Thymus (tissue), 14 donors: ENCODE results near the gene CGB1. TPM values are rescaled to one million over a fixed set of nuclear protein-coding genes. Genes with fewer than 3 reads are reported as not detected.
"Not testable (repeated sequence)": the region's sequence is repeated elsewhere in the genome, so short reads cannot be mapped to it uniquely, and the experiment has no call there.

Experiments
- DNase-seq, 9 donors: peaks; one replicate each; pipeline ENCODE4 v3.0.0-alpha.2; 2013; ENCODE audit warnings: low spot score in 9 of 9, low read depth in 6 of 9, missing footprints in 1 of 9
- H3K27ac ChIP-seq, 2 donors: one replicate each; pipeline ENCODE4 v1.5.1; 2013; ENCODE audit warnings: control low read depth in 1 of 2, low read depth in 1 of 2, low read length in 1 of 2, mild to moderate bottlenecking in 1 of 2, moderate library complexity in 1 of 2
- H3K27me3 ChIP-seq, 2 donors: one replicate each; pipeline ENCODE4 v1.5.1; 2013; ENCODE audit warnings: low read length in 1 of 2; ENCODE audit not compliant: control insufficient read depth in 2 of 2, insufficient read depth in 1 of 2
- H3K36me3 ChIP-seq, 2 donors: one replicate each; pipeline ENCODE4 v1.5.1; 2013; ENCODE audit warnings: low read length in 1 of 2, mild to moderate bottlenecking in 1 of 2, moderate library complexity in 1 of 2; ENCODE audit not compliant: control insufficient read depth in 2 of 2, insufficient read depth in 2 of 2
- H3K4me1 ChIP-seq, 2 donors: one replicate each; pipeline ENCODE4 v1.5.1; 2013; ENCODE audit warnings: low read length in 2 of 2; ENCODE audit not compliant: control insufficient read depth in 2 of 2, insufficient read depth in 2 of 2
- H3K4me3 ChIP-seq, 2 donors: one replicate each; pipeline ENCODE4 v1.5.1; 2013; ENCODE audit warnings: low read length in 2 of 2, control low read depth in 1 of 2, mild to moderate bottlenecking in 1 of 2
- H3K9me3 ChIP-seq, 2 donors: one replicate each; pipeline ENCODE4 v1.5.1; 2013; ENCODE audit warnings: low read length in 1 of 2, mild to moderate bottlenecking in 1 of 2; ENCODE audit not compliant: control insufficient read depth in 2 of 2, insufficient read depth in 1 of 2
- WGBS: extraction: QIAGEN DNeasy Blood & Tissue Kit; methylation state at CpG from one replicate; pipeline ENCODE4 v1.1.7; 2013; 5-methylcytosine and 5-hydroxymethylcytosine counted together
- long read RNA-seq, 10 donors: transcript quantifications; one replicate each; lab custom pipeline, GENCODE V29; 2026
- polyA plus RNA-seq: library from polyadenylated mRNA; stranded (reverse); fragments of 200-250 nt; gene quantifications from one replicate; pipeline ENCODE4 v1.2.3, GENCODE V29; 2013
- total RNA-seq: library from RNA; stranded (reverse); fragments of 120-200 nt; gene quantifications from one replicate; pipeline ENCODE4 v1.2.4, GENCODE V29; 2013
- donor health status: healthy.

Gene CGB1
- total RNA-seq = not detected
- not detected for polyA plus RNA-seq
- long read RNA-seq, donor 1 = 0 reads
- long read RNA-seq, donor 2 = 0 reads
- long read RNA-seq, donor 3 = 0 reads
- long read RNA-seq, donor 4 = 0 reads
- long read RNA-seq, donor 5 = 0 reads
- long read RNA-seq, donor 6 = 0 reads
- long read RNA-seq, donor 7 = 0 reads
- long read RNA-seq, donor 8 = 0 reads
- long read RNA-seq, donor 9 = 0 reads
- long read RNA-seq, donor 10 = 0 reads

GRCh38 chr19:49036815-49037214, at the start of gene CGB1:
TSS of gene CGB1 (minus strand) at chr19:49036895. CDS start at chr19:49036711, 184 bp downstream.
- WGBS = 64% methylated on average over 18 of the region's 18 CpGs

GRCh38 chr19:49086296-49086695, 49.6 kb upstream of the CGB1 start:
- no peak for DNase-seq
- Histone ChIP-seq H3K4me3 (peak overlapping the region; percentile 77 to 100), H3K27ac (peak overlapping the region in 1 of 2 donors; percentile 91), H3K9me3 (no peaks in the 10 kb centered on the region), H3K36me3 (peaks cover 34 to 43% of the 10 kb centered on the region in 2 donors), H3K27me3 (peaks cover 0 to 4% of the 10 kb centered on the region in 2 donors), H3K4me1 (peaks cover 9 to 24% of the 10 kb centered on the region in 2 donors)
- 71% methylated on average over 11 of the region's 11 CpGs for WGBS

More at GRCh38 chr19:49036815-49037214, at the start of gene CGB1:
- not testable (repeated sequence) for H3K9me3 ChIP-seq, DNase-seq, H3K4me3 ChIP-seq, H3K36me3 ChIP-seq, H3K4me1 ChIP-seq, H3K27ac ChIP-seq, H3K27me3 ChIP-seq

GRCh38 chr19:49085868-49086232, 49.2 kb upstream of the CGB1 start:
- Histone ChIP-seq H3K27ac (peak overlapping the region; percentile 77 to 91), H3K9me3 (no peaks in the 10 kb centered on the region), H3K4me3 (peak overlapping the region; percentile 77 to 100), H3K4me1 (peaks cover 9 to 24% of the 10 kb centered on the region in 2 donors), H3K27me3 (peaks cover 0 to 4% of the 10 kb centered on the region in 2 donors), H3K36me3 (peaks cover 30 to 38% of the 10 kb centered on the region in 2 donors)
- DNase-seq = peak in 1 of 9 donors; percentile 29
- 2% methylated on average over 14 of the region's 14 CpGs for WGBS

GRCh38 chr19:49085020-49085867, 48.5 kb upstream of the CGB1 start, which contains the start of gene SNRNP70:
TSS of gene SNRNP70 (plus strand) at chr19:49085451. CDS start at chr19:49086415, 964 bp downstream.
- H3K4me3 ChIP-seq = peak within 1 kb of the TSS; percentile 77 to 100
- peak; percentile 97 to 100 (median 99) for DNase-seq
- under 1% methylated on average over 89 of the region's 89 CpGs for WGBS
- H3K9me3 ChIP-seq = no peaks in the 10 kb centered on the region
- peaks cover 9 to 24% of the 10 kb centered on the region in 2 donors for H3K4me1 ChIP-seq
- H3K36me3 ChIP-seq = peaks cover 24 to 32% of the 10 kb centered on the region in 2 donors
- peak within 1 kb of the TSS; percentile 82 to 91 for H3K27ac ChIP-seq
- H3K27me3 ChIP-seq = peaks cover 0 to 4% of the 10 kb centered on the region in 2 donors

- H3K27me3 ChIP-seq = peaks cover 0 to 4% of the 10 kb centered on the region in 2 donors
- no peak for DNase-seq
- H3K9me3 ChIP-seq = no peaks in the 10 kb centered on the region
- H3K4me1 ChIP-seq = peaks cover 9 to 24% of the 10 kb centered on the region in 2 donors
- H3K36me3 ChIP-seq = peaks cover 17 to 27% of the 10 kb centered on the region in 2 donors
- H3K4me3 ChIP-seq = peak overlapping the region; percentile 77 to 100
- peak overlapping the region; percentile 82 to 91 for H3K27ac ChIP-seq
- WGBS = 78% methylated on average over 26 of the region's 26 CpGs
Measured at GRCh38 chr19:49084206-49085019, 47.7 kb upstream of the CGB1 start.

- DNase-seq = no peak
- peaks cover 5 to 9% of the 10 kb centered on the region in 2 donors for H3K4me1 ChIP-seq
- H3K4me3 ChIP-seq = no peak overlapping the region
- H3K36me3 ChIP-seq = peaks cover 0 to 3% of the 10 kb centered on the region in 2 donors
- H3K27ac ChIP-seq = no peak overlapping the region
- 90% methylated on average over 1 of the region's 1 CpG for WGBS
- peaks cover 0 to 4% of the 10 kb centered on the region in 2 donors for H3K27me3 ChIP-seq
- H3K9me3 ChIP-seq = no peaks in the 10 kb centered on the region
Measured at GRCh38 chr19:49081273-49081672, 44.6 kb upstream of the CGB1 start.

- no peaks in the 10 kb centered on the region for H3K9me3 ChIP-seq
- H3K27ac ChIP-seq = no peak overlapping the region
- WGBS = 97% methylated on average over 4 of the region's 4 CpGs
- H3K27me3 ChIP-seq = peaks cover 0 to 4% of the 10 kb centered on the region in 2 donors
- H3K36me3 ChIP-seq = no peaks in the 10 kb centered on the region
- H3K4me1 ChIP-seq = peaks cover 2 to 6% of the 10 kb centered on the region in 2 donors
- no peak overlapping the region for H3K4me3 ChIP-seq
- no peak for DNase-seq
Measured at GRCh38 chr19:49080392-49080791, 43.7 kb upstream of the CGB1 start.

- not testable (repeated sequence) for DNase-seq, H3K36me3 ChIP-seq, H3K4me3 ChIP-seq, H3K4me1 ChIP-seq, H3K27ac ChIP-seq, H3K9me3 ChIP-seq
- WGBS = 25% methylated on average over 9 of the region's 9 CpGs
- peaks cover 37 to 50% of the 10 kb centered on the region in 2 donors for H3K27me3 ChIP-seq
Measured at GRCh38 chr19:49074869-49075268, 38.2 kb upstream of the CGB1 start.
